CD4-positive, alpha-beta T cell treated with Interleukin-15 for 1 hour (primary cell): ENCODE data around the gene GORASP1.
A peak's percentile ranks its signal among the peaks of the same experiment; 100 is the strongest.
"Not testable (repeated sequence)": the region's sequence is repeated elsewhere in the genome, so short reads cannot be mapped to it uniquely, and the experiment has no call there.

ENCODE experiments used
- DNase-seq: peaks from one replicate; pipeline ENCODE4 v3.0.0-alpha.2; 2020

The GORASP1 gene

GRCh38 chr3:39061228-39061627, 46.2 kb downstream of the GORASP1 start:
- not testable (repeated sequence) for DNase-seq

DNA sequence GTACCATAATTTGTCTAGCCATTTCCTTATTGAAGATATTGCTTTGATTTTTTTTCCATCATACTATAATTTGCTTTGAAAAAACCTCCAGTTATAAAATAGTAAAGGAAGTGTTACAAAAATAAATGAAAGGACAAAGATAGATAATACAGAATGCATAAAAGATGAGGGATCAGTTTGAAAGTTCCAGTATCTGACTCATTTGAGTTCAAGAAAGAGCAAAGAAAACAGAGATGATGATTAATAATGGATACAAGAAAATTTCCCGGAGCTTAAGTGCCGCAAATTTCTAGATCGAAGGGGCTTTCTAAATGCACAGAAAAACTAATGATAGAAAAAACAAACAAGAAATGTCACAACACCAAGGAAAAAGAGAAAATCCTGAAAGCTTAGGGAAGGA, 51.3 kb downstream of the GORASP1 start:
- no peak for DNase-seq

GRCh38 chr3:39053696-39054095, 53.7 kb downstream of the GORASP1 start:
- no peak for DNase-seq

GRCh38 chr3:39052583-39052982, 54.8 kb downstream of the GORASP1 start:
- DNase-seq = no peak

- peak; percentile 95 for DNase-seq
Measured at GRCh38 chr3:39051649-39052561, 55.5 kb downstream of the GORASP1 start, which contains the start of the genes SCN11A and WDR48. Gene SCN11A (minus strand): TSS chr3:39051944. CDS start chr3:38950362, 101,582 bp downstream. Gene WDR48 (plus strand): TSS chr3:39052016. CDS start chr3:39052026, 10 bp downstream.

DNA sequence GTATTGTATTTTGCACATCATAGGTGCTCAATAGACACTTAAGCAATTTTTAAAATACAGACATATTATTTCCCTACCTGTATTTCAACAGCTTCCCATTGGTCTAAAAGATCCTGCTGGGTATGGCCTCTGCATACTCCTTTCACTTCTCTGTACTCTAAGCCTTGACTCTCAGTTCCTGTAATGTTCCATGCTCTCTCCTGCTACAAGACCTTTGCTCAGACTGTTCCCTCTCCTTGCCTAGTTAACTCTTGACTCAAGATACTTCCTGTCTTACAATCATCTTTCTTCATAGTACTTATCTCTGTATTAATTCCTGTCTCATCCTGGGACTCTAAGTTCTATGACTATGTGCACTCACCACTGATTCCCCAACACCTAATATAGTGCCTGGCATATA, 57.4 kb downstream of the GORASP1 start:
- DNase-seq = no peak
